ENCODE measurements around the gene OR52J3.

- TF ChIP-seq CTCF (IDR thresholded peaks at IDR 0.05; ENCODE audit: insufficient read depth, low read depth, low read length): no peak
- TF ChIP-seq EZH2 (IDR thresholded peaks at IDR 0.05; ENCODE audit: insufficient read depth, low read length): no peak
These were observed 5.5 kb upstream of the OR52J3 start for GRCh38 chr11:5040876-5041275.

Data from astrocyte (in vitro differentiated cells and primary cell).